Amniotic epithelial cell (primary cell): Measurements from ENCODE around the gene CCDC97.

Experiments
- DNase-seq: peaks from one replicate; pipeline ENCODE4 v3.0.0-alpha.2; 2010; ENCODE audit warnings: low read depth

CCDC97 gene

GRCh38 chr19:41339936-41340335 lies 30.0 kb downstream of the CCDC97 start:
- peak; percentile 80 for DNase-seq

DNA sequence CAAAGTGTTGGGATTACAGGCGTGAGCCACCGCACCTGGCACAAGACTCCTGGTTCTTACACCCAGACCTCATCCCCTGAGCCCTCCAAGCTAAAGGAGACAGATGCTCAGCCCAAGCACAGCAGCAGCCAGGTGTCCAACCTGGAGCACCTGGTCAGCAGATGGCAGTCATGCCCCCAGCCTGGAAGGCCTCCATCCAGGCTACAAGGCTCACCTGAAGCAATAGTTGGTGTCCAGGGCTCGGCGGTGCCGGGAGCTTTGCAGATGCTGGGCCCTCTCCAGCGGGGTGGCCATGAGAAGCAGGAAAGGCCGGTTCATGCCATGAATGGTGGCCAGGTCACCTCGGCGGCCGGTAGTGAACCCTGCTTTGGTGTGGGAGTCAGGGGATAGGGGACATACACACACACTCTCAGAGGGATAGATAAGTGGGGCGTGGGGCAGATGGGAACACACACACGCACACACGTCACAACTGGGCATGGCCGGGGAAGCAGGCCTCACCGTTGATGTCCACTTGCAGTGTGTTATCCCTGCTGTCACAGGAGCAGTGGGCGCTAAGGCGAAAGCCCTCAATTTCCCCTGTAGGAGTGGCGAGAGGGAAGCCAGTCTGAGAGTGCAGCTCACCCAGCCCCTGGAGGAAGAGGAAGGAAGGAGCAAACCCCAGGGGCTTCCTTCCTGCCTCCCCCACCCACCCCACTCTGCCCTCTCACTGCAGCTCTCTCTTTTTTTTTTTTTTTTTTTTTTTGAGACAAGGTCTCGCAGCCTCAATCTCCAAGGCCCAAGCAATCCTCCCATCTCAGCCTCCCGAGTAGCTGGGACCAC lies 31.9 kb downstream of the CCDC97 start:
- DNase-seq, result no peak

- DNase-seq, result no peak
Measured at GRCh38 chr19:41344162-41344561, 34.2 kb downstream of the CCDC97 start.

- DNase-seq, result peak; percentile 89
Measured at GRCh38 chr19:41346916-41347315, 36.9 kb downstream of the CCDC97 start.

DNA sequence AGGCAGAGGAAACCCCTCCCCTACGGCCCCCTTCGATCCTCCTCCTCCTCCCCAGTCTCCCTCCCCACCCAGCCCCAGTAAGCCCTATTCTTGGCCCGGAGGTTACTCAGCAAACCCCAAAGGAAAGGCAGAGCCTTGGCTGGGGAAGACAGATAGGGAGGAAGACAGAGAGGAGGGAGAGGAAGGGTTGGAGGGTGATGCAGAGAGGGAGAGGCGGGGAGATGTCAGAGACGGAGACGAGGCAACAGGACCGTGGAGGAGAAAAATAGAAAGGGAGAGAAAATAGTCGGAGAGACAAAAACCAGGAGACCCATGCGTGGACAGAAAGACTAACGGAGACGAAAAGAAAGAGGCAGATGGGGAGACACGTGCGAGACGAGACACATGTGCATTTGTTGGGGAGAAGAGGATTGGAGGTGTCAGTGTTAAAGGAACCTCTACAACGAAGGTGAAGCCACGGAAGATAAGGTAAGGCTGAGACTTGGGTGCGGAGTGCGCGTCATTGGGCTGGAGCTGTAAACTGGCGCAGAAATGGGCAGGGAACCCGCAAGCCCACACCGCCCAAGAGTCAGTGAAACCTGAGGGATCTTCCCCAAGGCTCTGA lies 40.9 kb downstream of the CCDC97 start:
- peak; percentile 42 for DNase-seq

DNA sequence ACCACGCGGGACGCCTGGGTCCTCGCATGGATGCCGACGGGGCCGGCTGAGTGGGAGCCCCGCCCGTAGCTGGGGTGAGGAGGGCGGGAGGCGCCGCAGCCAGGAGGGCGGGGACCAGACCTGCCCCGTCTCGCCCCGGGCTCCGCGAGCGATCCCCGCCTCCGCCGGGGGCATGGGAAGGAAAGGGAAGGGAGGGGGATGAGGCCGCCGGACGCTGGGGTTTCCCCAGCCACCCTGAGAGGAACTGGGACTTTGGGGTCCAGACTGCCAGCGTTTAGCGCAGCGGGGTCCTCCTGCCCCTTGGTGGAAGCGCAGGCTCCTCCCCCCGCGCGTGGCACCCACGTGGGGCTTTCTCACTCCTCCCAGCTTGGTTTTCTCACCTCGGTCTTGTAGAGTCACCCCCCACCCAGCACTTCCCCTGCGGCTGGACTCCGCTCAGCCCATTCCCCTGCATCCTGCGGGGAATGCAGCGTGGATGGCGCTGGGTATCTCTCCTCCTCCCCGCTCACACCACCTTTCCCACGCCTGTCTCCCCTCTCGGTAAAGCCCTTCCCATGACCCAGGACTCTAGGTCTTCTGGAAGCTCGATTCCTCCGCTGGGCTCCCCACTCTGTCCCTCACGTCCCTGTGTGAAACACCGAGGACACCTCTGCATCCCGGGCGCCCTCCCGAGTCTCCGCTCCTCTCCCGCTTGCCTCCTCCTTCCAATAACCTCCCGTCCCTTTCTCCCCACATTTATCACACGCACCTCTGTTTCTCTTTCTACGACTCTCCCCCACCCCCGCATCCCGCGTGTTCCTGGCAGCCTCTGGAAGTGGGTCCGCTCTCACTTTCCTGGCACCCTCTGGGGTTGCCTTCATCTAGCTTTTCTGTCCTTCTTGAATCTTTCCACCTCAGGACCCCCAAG lies 41.6 kb downstream of the CCDC97 start:
- peak; percentile 59 for DNase-seq

- DNase-seq, result no peak
Measured at GRCh38 chr19:41352279-41352608, 42.3 kb downstream of the CCDC97 start.

DNA sequence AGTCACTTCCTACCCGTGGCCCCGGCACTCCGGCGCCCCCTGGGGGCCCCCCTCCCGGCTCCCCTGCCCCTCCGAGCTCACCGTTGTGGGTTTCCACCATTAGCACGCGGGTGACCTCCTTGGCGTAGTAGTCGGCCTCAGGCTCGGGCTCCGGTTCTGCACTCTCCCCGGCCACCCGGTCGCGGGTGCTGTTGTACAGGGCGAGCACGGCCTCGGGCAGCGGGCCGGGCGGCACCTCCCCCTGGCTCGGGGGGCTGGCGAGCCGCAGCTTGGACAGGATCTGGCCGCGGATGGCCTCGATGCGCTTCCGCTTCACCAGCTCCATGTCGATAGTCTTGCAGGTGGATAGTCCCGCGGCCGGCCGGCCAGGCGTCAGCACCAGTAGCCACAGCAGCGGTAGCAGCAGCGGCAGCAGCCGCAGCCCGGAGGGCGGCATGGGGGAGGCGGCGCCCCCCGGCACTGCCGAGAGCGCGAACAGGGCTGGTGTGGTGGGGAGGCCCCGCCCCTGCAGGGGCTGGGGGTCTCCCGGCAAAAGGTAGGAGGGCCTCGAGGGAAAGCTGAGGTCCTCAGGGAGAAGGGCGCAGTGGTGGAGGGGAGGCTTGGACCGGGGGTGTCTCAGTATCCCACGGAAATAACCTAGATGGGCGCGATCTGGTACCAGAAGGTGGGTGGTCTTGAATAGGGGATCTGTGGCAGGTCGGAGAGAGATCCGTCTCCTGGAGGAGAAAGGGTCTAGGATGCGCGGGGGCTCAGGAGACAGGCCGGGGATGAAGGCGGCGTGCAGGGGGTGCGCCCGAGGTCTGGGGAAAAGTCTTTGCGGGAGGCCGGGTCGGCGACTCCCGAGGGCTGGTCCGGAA lies 42.9 kb downstream of the CCDC97 start:
- peak; percentile 49 for DNase-seq

GRCh38 chr19:41353466-41354342 lies 43.7 kb downstream of the CCDC97 start, which contains the start of gene TGFB1:
TSS of gene TGFB1 (minus strand) at chr19:41353922. CDS start at chr19:41353044, 878 bp downstream.
- DNase-seq, result peak; percentile 81

GRCh38 chr19:41354343-41354953 lies 44.5 kb downstream of the CCDC97 start:
- no peak for DNase-seq

GRCh38 chr19:41355035-41355434 lies 45.1 kb downstream of the CCDC97 start:
- no peak for DNase-seq

- no peak for DNase-seq
Measured at GRCh38 chr19:41355802-41356201, 45.8 kb downstream of the CCDC97 start.

DNA sequence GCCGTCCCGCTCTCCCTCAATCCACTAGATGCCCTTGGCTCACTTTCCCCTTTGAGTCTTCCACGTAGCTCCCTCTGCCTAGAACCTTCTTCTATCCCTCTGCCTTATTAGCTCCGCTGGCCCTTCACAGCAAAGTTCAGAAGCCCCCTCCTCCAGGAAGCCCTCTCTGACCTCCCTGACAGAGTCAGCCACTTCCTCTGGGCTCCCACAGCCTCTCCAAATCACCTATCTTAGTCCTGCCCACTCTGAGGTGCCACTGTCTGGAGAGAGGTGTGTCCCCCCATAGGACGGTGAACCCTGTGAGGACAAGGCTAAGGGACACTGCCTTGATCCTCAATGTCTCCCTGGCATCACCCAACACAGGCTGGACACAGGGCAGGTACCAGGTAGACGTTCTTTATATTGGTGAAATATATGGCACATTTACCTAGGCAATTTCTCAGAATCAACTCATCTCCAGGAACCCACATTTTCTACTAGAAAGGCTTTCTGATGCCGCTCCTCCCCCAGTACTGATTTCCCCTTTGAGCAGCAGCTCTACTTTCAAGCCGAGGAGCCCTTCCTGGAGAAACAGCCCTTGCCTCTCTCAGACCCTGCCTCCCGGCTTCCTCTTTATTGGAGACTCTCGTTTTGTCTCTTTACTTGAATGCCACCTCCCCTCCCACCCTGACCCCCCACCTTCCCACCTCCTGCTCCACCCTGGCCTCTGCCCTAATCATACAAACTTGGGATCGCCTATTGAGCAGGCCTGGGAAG lies 47.2 kb downstream of the CCDC97 start:
- no peak for DNase-seq

GRCh38 chr19:41357746-41358145 lies 47.8 kb downstream of the CCDC97 start:
- DNase-seq, result no peak

DNA sequence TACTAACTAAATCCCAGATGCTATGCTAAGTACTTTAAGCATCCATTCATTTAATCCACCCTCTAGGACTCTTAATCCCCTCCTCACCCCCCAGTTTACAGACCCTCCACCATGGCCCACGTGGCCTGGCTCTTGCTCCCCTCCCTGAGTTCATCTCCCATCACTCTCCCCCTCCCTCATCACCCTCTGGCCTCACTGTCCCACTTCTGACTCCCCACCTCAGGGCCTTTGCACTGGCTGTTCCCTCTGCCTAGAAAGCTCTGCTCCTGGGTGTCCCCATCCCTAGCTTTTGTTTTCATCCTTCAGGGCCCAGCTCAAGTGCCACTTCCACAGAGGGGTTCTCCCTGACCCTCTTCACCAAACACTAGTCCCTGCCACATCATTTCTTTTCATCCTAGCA lies 49.8 kb downstream of the CCDC97 start:
- DNase-seq, result no peak

GRCh38 chr19:41362143-41362847 lies 52.3 kb downstream of the CCDC97 start:
- DNase-seq, result no peak

DNA sequence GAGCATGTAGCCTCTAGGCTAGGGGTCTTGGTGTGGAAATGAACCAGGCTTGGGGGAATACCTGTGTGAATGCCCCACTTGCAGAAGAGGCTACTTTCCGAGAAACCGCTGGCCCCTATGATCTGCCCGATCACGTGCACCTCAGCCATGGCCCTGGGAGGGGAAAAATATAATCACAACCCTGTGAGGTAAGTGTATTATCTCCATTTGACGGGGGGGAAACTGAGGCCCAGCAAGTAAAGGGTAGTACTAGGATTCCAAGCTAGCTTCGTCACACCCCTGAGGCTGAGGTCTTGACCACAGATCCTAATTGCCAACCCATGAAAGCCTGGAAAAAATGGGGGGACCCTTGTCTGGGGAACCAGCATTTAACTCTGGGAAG lies 53.4 kb downstream of the CCDC97 start:
- no peak for DNase-seq

DNA sequence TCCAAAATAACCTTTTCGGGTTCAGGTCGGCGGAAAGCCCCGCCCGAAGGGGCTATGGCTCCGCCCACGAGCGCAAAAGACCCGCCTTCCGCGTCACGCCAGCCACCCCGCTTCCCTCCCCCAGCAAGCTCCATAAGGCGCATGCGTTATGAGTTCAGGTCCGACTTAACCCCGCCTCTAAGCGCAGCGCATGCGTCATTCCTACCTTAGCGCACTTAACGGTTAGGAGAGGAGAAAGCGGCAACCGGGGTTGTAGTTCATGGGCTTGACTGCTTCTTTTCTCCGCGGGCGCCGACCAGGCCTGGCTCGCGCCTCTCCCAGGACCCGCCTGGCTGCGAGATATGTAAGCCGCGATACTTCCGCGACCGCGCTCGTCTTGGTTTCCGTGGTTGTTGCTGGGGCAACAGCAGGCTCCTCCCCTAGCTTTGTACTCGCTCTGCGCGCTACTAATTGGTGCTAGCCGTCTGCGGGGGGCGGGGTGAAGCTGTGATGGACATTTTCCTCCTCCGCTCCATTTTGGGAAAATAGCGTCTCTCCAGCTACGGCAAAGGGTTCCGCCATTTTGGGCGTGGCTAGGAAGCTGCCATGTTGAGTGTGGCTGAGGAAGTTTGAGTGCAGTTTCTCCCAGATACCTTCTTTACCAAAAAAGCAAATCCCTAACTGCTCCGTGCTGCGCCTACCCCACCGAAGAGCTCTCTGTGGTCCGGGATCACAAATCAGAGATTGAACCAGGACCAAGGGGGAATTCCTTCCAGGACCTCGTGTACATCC lies 54.0 kb downstream of the CCDC97 start, which contains the start of gene B9D2:
Gene B9D2, minus strand, starts transcription at position 397 of the 771 bp plus-strand sequence. CDS start 630 bp downstream, outside the sequence.
- DNase-seq, result peak; percentile 97
